HepG2 (cell line): ENCODE results near the gene PXT1. TPM values are rescaled to one million over a fixed set of nuclear protein-coding genes. Genes with fewer than 3 reads are reported as not detected.
A peak's percentile ranks its signal among the peaks of the same experiment; 100 is the strongest.

Experiments
- CBX2 ChIP-seq, 2 experiments: fragments of 200-600 bp in 1 of 2; sonication (generic); formaldehyde crosslinking in 1 of 2; IDR thresholded peaks; 2 replicates each; pipeline versions ENCODE4 v1.7.0 to v1.8.1; 2018 to 2022; ENCODE audit warnings: low read depth in 2 of 2, low read length in 1 of 2, mild to moderate bottlenecking in 1 of 2, missing genetic modification reagents in 1 of 2
- CENPT ChIP-seq: sonication (generic); formaldehyde crosslinking; IDR thresholded peaks from 2 replicates; pipeline ENCODE4 v1.8.0; 2022; ENCODE audit warnings: low read depth, mild to moderate bottlenecking, moderate library complexity, missing genetic modification reagents
- ESRRA ChIP-seq: sonication (generic); formaldehyde crosslinking; IDR thresholded peaks from 2 replicates; pipeline ENCODE4 v1.5.1; 2020; ENCODE audit warnings: mild to moderate bottlenecking, low read depth, missing genetic modification reagents
- FOXJ3 ChIP-seq: sonication (generic); formaldehyde crosslinking; IDR thresholded peaks from 2 replicates; pipeline ENCODE4 v1.4.0; 2020; ENCODE audit warnings: missing genetic modification reagents, mild to moderate bottlenecking, borderline replicate concordance
- HNRNPUL1 ChIP-seq: fragments of 200-400 bp; formaldehyde crosslinking; IDR thresholded peaks from 2 replicates; pipeline ENCODE4 v1.6.1; 2017; ENCODE audit warnings: low read depth, mild to moderate bottlenecking, low read length, moderate library complexity
- JUNB ChIP-seq: sonication (generic); formaldehyde crosslinking; IDR thresholded peaks from 2 replicates; pipeline ENCODE4 v1.8.0; 2022; ENCODE audit warnings: missing genetic modification reagents, mild to moderate bottlenecking, borderline replicate concordance
- KDM6A ChIP-seq: IDR thresholded peaks from 2 replicates; pipeline ENCODE4 v1.6.1; 2016; ENCODE audit warnings: low read depth
- MBNL3 ChIP-seq: fragments of 250-450 bp; sonication (Bioruptor Pico); conservative IDR thresholded peaks from 2 replicates; pipeline ENCODE4 v1.8.0; 2022; ENCODE audit warnings: mild to moderate bottlenecking, inconsistent platforms
- NCOA5 ChIP-seq: sonication (generic); formaldehyde crosslinking; IDR thresholded peaks from 2 replicates; pipeline ENCODE4 v1.4.0; 2020; ENCODE audit warnings: missing genetic modification reagents
- POLR2G ChIP-seq: fragments of 200-400 bp; formaldehyde crosslinking; IDR thresholded peaks from 2 replicates; pipeline ENCODE4 v1.6.1; 2018; ENCODE audit warnings: mild to moderate bottlenecking, low read depth, low read length, moderate library complexity
- PPARG ChIP-seq: conservative IDR thresholded peaks from 2 replicates; pipeline ENCODE4 v1.6.1; 2016; ENCODE audit warnings: missing biosample characterization, missing genetic modification reagents
- RBAK ChIP-seq: sonication (generic); formaldehyde crosslinking; IDR thresholded peaks from 2 replicates; pipeline ENCODE4 v1.5.1; 2020; ENCODE audit warnings: mild to moderate bottlenecking, missing genetic modification reagents
- TAF1 ChIP-seq: sonication (generic); formaldehyde crosslinking; IDR thresholded peaks from 2 replicates; pipeline ENCODE4 v1.4.0; 2020; ENCODE audit warnings: missing genetic modification reagents
- YEATS2 ChIP-seq: sonication (generic); formaldehyde crosslinking; IDR thresholded peaks from 2 replicates; pipeline ENCODE4 v1.4.0; 2020; ENCODE audit warnings: missing genetic modification reagents, borderline replicate concordance
- ZBTB7A ChIP-seq: sonication (generic); formaldehyde crosslinking; IDR thresholded peaks from 2 replicates; pipeline ENCODE4 v1.8.0; 2022; ENCODE audit warnings: mild to moderate bottlenecking, missing genetic modification reagents
- ZNF589 ChIP-seq: sonication (generic); formaldehyde crosslinking; conservative IDR thresholded peaks from 2 replicates; pipeline ENCODE4 v1.8.0; 2022; ENCODE audit warnings: mild to moderate bottlenecking, moderate library complexity, missing genetic modification reagents
- ZNF766 ChIP-seq: sonication (generic); formaldehyde crosslinking; IDR thresholded peaks from 2 replicates; pipeline ENCODE4 v1.5.0; 2020; ENCODE audit warnings: missing genetic modification reagents, borderline replicate concordance
- polyA plus RNA-seq, 8 experiments: library from polyadenylated mRNA; depleted of rRNA in 3 of 8; stranded (reverse) in 7 of 8; unstranded in 1 of 8; fragments of >200 nt; fragmentation: Illumina TruSeq in 4 of 8; extraction: Trizol in 4 of 8; gene quantifications; 2 replicates each; pipeline versions ENCODE4 v1.2.1 to v1.2.3, GENCODE V29; 2011 to 2016; ENCODE audit warnings: low read depth in 4 of 8, missing spikeins in 1 of 8, mixed read lengths in 1 of 8; ENCODE audit not compliant: insufficient read depth in 1 of 8
- total RNA-seq, 5 experiments: library from RNA; depleted of rRNA; stranded (reverse); fragments of >200 nt; fragmentation: Illumina TruSeq; extraction: Trizol; gene quantifications; 2 replicates each; pipeline ENCODE4 v1.2.3, GENCODE V29; 2016; ENCODE audit warnings: low read depth in 1 of 5
- TF ChIP-seq, protein P1 (sequence below): sonication (generic); formaldehyde crosslinking; IDR thresholded peaks from 2 replicates; pipeline ENCODE4 v1.4.0; 2020; ENCODE audit warnings: mild to moderate bottlenecking, missing genetic modification reagents, borderline replicate concordance
- TF ChIP-seq, protein P2 (sequence below): sonication (generic); formaldehyde crosslinking; IDR thresholded peaks from 2 replicates; pipeline ENCODE4 v1.4.0; 2020; ENCODE audit warnings: missing genetic modification reagents
- TF ChIP-seq, protein P3 (sequence below): sonication (generic); formaldehyde crosslinking; IDR thresholded peaks from 2 replicates; pipeline ENCODE4 v1.5.0; 2020; ENCODE audit warnings: mild to moderate bottlenecking, missing genetic modification reagents, moderate library complexity

The PXT1 gene
- total and polyA plus RNA-seq, 2 of the 13 experiments (the other 11 are each of a cell fraction or from before 2014, with no cell fraction given): 0.04 TPM; not detected in 1

DNA sequence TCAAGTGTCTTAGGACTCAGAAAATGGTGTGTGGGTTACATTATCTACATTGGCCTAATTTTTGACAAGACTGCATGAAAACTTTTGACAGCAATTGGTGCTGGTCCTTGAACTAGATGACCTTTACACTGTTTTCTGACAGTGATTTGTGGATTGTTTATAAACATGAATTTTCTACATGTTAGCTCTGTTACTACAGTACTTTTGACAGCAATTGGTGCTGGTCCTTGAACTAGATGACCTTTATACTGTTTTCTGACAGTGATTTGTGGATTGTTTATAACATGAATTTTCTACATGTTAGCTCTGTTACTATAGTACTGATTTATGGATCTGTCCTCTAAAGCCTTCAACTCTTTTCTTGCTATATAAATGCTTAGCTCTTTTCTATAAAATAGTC lies 16.8 kb upstream of the PXT1 start (continued):
- TF ChIP-seq, protein P1, sequence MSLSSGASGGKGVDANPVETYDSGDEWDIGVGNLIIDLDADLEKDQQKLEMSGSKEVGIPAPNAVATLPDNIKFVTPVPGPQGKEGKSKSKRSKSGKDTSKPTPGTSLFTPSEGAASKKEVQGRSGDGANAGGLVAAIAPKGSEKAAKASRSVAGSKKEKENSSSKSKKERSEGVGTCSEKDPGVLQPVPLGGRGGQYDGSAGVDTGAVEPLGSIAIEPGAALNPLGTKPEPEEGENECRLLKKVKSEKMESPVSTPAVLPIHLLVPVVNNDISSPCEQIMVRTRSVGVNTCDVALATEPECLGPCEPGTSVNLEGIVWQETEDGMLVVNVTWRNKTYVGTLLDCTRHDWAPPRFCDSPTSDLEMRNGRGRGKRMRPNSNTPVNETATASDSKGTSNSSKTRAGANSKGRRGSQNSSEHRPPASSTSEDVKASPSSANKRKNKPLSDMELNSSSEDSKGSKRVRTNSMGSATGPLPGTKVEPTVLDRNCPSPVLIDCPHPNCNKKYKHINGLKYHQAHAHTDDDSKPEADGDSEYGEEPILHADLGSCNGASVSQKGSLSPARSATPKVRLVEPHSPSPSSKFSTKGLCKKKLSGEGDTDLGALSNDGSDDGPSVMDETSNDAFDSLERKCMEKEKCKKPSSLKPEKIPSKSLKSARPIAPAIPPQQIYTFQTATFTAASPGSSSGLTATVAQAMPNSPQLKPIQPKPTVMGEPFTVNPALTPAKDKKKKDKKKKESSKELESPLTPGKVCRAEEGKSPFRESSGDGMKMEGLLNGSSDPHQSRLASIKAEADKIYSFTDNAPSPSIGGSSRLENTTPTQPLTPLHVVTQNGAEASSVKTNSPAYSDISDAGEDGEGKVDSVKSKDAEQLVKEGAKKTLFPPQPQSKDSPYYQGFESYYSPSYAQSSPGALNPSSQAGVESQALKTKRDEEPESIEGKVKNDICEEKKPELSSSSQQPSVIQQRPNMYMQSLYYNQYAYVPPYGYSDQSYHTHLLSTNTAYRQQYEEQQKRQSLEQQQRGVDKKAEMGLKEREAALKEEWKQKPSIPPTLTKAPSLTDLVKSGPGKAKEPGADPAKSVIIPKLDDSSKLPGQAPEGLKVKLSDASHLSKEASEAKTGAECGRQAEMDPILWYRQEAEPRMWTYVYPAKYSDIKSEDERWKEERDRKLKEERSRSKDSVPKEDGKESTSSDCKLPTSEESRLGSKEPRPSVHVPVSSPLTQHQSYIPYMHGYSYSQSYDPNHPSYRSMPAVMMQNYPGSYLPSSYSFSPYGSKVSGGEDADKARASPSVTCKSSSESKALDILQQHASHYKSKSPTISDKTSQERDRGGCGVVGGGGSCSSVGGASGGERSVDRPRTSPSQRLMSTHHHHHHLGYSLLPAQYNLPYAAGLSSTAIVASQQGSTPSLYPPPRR (CRISPR knock-in tag): peak; percentile 56; the same call in 1 of the 2 replicates
- TF ChIP-seq CENPT (CRISPR knock-in tag) (no peak), ESRRA (CRISPR knock-in tag) (no peak), JUNB (no peak), NCOA5 (CRISPR knock-in tag) (no peak), KDM6A (CRISPR knock-in tag) (no peak), CBX2 (IDR thresholded peaks at IDR 0.05; ENCODE audit: low read depth, low read length) (no peak), CBX2 (CRISPR knock-in tag; IDR thresholded peaks at IDR 0.05; ENCODE audit: low read depth) (no peak), ZNF589 (CRISPR knock-in tag) (no peak), POLR2G (no peak), ZBTB7A (CRISPR knock-in tag) (no peak), HNRNPUL1 (no peak), ZNF766 (no peak), TAF1 (no peak), PPARG (CRISPR knock-in tag) (peak; percentile 45; the same call in 1 of the 2 replicates), FOXJ3 (CRISPR knock-in tag) (0 out of 2 replicates have a peak, but pooled peaks have one; percentile 25), RBAK (CRISPR knock-in tag) (no peak), YEATS2 (CRISPR knock-in tag) (no peak), MBNL3 (CRISPR knock-in tag) (no peak)
- TF ChIP-seq, protein P2, sequence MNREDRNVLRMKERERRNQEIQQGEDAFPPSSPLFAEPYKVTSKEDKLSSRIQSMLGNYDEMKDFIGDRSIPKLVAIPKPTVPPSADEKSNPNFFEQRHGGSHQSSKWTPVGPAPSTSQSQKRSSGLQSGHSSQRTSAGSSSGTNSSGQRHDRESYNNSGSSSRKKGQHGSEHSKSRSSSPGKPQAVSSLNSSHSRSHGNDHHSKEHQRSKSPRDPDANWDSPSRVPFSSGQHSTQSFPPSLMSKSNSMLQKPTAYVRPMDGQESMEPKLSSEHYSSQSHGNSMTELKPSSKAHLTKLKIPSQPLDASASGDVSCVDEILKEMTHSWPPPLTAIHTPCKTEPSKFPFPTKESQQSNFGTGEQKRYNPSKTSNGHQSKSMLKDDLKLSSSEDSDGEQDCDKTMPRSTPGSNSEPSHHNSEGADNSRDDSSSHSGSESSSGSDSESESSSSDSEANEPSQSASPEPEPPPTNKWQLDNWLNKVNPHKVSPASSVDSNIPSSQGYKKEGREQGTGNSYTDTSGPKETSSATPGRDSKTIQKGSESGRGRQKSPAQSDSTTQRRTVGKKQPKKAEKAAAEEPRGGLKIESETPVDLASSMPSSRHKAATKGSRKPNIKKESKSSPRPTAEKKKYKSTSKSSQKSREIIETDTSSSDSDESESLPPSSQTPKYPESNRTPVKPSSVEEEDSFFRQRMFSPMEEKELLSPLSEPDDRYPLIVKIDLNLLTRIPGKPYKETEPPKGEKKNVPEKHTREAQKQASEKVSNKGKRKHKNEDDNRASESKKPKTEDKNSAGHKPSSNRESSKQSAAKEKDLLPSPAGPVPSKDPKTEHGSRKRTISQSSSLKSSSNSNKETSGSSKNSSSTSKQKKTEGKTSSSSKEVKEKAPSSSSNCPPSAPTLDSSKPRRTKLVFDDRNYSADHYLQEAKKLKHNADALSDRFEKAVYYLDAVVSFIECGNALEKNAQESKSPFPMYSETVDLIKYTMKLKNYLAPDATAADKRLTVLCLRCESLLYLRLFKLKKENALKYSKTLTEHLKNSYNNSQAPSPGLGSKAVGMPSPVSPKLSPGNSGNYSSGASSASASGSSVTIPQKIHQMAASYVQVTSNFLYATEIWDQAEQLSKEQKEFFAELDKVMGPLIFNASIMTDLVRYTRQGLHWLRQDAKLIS (CRISPR knock-in tag): no peak
- TF ChIP-seq, protein P3, sequence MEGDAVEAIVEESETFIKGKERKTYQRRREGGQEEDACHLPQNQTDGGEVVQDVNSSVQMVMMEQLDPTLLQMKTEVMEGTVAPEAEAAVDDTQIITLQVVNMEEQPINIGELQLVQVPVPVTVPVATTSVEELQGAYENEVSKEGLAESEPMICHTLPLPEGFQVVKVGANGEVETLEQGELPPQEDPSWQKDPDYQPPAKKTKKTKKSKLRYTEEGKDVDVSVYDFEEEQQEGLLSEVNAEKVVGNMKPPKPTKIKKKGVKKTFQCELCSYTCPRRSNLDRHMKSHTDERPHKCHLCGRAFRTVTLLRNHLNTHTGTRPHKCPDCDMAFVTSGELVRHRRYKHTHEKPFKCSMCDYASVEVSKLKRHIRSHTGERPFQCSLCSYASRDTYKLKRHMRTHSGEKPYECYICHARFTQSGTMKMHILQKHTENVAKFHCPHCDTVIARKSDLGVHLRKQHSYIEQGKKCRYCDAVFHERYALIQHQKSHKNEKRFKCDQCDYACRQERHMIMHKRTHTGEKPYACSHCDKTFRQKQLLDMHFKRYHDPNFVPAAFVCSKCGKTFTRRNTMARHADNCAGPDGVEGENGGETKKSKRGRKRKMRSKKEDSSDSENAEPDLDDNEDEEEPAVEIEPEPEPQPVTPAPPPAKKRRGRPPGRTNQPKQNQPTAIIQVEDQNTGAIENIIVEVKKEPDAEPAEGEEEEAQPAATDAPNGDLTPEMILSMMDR (CRISPR knock-in tag): no peak
